NCI-H345 treated with DMSO at 0.1 percent for 48 hours (cell line): ENCODE data around the gene SHISA8.

Source experiments
- DNase-seq: peaks from one replicate; lab custom pipeline; 2025; ENCODE audit not compliant: unreplicated experiment; lab: John Stamatoyannopoulos, UW

The SHISA8 gene

DNA sequence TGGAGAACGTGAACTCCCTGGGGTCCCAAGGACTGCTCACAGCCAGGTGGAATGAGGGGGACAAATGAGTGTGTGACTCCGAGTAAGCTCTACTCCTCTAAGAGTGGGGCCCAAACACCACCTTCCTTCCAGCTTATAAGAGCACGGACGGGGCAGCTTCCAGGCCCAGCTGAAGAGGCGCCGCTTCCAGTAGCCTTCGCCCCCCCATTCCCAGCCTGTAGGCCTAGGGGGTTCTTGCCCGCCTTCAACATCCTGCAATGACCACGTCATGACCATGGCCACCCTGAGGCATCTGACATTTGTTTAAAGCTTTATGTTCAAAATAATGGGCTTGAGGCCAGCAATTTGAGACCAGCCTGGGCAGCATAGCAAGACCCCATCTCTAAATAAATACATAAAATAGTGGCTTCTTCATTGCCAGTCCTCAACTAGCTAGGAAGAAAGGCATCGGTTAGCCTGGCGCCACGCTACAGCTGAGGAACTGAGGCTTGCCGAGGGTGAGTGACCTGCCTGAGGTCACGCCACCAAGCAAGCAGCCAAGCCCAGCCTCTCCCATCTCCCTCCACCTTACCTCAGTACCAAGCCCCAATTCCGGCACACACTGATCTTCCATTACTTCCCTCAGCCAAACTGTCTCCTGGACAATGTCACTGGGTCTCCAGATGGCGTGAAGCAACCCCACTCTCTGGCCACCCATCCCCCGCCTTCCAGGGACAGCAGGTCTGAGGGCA lies 19.6 kb upstream of the SHISA8 start:
- no peak for DNase-seq

GRCh38 chr22:41933411-41934177 lies 18.7 kb upstream of the SHISA8 start:
- no peak for DNase-seq

DNA sequence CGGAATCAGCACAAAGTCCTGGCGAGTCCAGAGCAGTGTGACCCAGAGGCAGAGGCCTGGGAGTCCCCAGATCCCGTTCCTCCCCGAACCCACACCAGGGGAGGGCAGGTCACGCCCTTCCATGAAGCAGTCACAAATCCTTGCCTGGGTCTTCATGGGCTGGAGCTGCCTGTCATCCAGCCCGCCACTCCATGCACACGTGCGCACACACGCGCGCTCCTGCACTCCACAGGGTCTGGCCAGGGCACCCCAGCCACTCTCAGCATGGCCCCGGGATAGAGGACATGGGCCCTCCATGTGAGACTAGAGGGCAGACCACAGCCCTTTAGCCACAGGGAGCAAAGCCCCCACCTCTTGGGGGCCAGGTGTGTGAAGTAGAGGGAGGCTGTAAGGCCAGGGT lies 17.5 kb upstream of the SHISA8 start:
- DNase-seq = no peak

GRCh38 chr22:41931701-41932269 lies 16.9 kb upstream of the SHISA8 start:
- DNase-seq = no peak

GRCh38 chr22:41929418-41929810 lies 14.5 kb upstream of the SHISA8 start:
- DNase-seq = no peak

- DNase-seq = no peak
These were observed 13.9 kb upstream of the SHISA8 start for GRCh38 chr22:41928593-41929417.

GRCh38 chr22:41927813-41928212 lies 12.9 kb upstream of the SHISA8 start:
- DNase-seq = no peak

GRCh38 chr22:41925783-41926460 lies 11.0 kb upstream of the SHISA8 start:
- no peak for DNase-seq

DNA sequence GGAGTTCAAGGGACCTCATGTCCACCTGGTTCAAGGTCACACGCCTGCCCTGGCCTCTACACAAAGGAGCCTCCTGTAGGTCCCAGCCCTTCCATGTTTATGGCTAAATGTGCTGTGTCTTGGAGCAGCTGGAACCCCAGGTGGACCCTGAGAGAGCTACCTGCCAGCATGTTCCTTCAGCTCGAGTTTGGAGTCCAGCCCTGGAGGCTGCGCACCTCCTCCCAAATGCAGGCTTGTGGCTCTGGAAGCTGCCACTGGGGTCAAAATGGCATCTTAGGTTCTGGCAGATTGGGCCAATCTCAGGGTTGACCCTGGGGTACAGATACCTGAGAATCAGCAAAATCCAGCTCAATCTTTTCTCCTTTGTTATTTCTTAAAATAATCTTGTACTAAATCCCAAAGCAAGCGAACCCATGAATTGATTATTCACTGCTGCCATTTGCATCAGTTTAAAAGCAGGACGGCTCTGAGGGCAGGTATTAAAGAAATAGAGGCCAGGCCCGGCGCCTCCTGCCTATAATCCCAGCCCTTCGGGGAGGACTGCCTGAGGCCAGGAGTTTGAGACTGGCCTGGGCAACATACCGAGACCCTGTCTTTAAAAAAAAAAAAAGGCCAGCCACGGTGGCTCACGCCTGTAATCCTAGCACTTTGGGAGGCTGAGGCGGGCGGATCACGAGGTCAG lies 8.9 kb upstream of the SHISA8 start:
- DNase-seq = no peak

DNA sequence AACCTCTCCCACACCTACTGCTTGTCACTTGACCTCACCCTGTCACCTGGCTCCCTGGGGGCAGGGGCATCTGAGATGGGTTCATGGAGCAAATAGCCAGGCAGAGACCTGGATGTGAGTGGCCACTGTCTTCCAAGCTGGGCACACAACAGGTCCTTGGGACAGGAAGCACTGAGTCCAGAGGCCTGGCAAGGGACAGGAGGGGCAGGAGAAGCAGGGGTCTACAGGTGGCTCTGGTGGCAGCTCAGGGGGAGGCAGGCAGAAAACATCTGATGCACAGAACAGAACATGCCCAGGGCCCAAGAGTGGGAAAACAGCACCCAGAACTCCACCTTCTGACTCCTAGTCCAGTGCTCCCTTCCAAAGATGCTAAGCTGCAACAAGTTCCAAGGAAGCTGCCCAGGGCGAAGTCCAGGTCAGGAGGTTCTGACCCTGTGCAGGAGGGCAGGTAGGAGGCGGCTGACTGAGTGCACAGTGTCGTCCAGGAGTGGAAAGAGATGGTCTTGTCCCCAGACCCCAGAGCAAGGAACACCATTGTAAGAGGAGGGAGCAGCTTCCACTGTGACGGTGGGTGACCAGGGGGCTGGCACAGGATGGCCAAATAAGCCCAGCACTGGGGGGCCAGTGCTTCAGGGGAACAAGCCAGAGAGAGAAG lies 8.2 kb upstream of the SHISA8 start:
- no peak for DNase-seq

DNA sequence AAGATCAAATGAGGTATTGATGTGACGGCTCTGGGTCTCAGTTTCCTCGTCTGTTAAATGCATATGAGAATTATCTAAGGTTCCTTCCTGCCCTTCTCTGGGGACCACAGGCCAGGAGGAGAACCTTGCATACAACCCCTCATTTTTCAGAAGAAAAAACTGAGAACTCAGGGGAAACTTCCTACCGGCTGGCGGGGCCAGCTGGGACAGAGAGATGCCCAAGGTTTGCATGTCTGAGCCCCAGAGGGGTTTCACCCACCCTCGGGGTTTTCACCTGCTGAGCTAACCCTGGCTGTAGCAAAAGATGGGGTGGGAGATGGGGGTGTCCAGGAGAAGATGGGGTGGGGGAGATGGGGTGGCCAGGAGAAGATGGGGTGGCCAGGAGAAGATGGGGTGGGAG lies 7.5 kb upstream of the SHISA8 start:
- DNase-seq = no peak

GRCh38 chr22:41920271-41920976 lies 5.5 kb upstream of the SHISA8 start:
- no peak for DNase-seq

- DNase-seq = no peak
These were observed 4.7 kb upstream of the SHISA8 start for GRCh38 chr22:41919357-41920224.

GRCh38 chr22:41917903-41918791 lies 3.3 kb upstream of the SHISA8 start:
- no peak for DNase-seq

DNA sequence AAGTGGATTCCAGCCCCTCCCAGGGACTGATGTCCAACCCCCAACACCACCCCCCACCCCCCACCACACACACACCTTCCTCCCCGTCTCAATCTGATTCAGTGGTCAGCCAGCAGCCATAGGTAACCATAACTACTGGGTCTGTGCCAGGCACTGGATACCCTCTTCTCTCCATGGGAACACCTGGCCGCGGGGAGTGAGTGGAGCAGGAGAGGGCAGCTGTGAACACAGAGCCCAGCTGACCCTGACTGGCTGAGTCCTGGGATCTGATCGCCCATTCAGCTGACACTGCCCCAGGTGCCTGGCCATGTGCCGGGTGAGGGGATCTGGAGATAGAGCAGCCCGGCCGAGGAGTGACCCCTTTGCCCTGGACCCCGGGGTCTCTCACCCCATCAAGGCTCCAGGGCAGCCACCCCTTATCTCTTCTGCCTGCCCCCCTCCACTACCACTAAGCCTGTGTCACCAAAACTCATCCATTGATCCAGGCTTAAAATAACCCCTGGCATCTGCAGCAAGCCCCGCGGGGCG lies 2.6 kb upstream of the SHISA8 start:
- DNase-seq = no peak

- DNase-seq = no peak
These were observed 2.0 kb upstream of the SHISA8 start for GRCh38 chr22:41916745-41917358.
